Measurements from ENCODE around the gene TRPM3. TPM values are rescaled to one million over a fixed set of nuclear protein-coding genes. Genes with fewer than 3 reads are reported as not detected.

TRPM3 gene
- total and polyA plus RNA-seq, 9 of the 15 experiments (the other 6 are each of a cell fraction or from before 2014, with no cell fraction given) = 0.04 TPM; not detected in 8

GRCh38 chr9:70950270-70950669, 171.2 kb downstream of the TRPM3 start:
- CTCF ChIA-PET (ENCODE audit: low intra/inter-chr PET ratio) = no interaction called here
- Histone ChIP-seq H3K4me2 (ENCODE audit: insufficient read depth, low read length) (no peak overlapping the region), H3K9ac (ENCODE audit: insufficient read depth in 1 of 2, low read depth in 2 of 2, low read length in 2 of 2) (no peak overlapping the region), H4K20me1 (replicated peaks; ENCODE audit: control insufficient read depth, insufficient read depth, low read length) (no peaks in the 10 kb centered on the region), H3K4me1 (replicated peaks in 1 of 2; ENCODE audit: control insufficient read depth in 2 of 2, insufficient read depth in 2 of 2, low read length in 2 of 2) (no peaks in the 10 kb centered on the region), H2AFZ (ENCODE audit: low read depth, low read length) (no peak overlapping the region), H3K27me3 (ENCODE audit: control insufficient read depth in 2 of 2, insufficient read depth in 2 of 2, low read length in 2 of 2) (no peaks in the 10 kb centered on the region), H3K9me1 (ENCODE audit: control insufficient read depth, insufficient read depth, low read length) (no peaks in the 10 kb centered on the region), H3K9me3 (replicated peaks; ENCODE audit: control insufficient read depth, insufficient read depth, low read depth, low read length) (no peaks in the 10 kb centered on the region), H3K36me3 (ENCODE audit: control insufficient read depth, insufficient read depth, low read length) (no peaks in the 10 kb centered on the region), H3K4me3 (no peak overlapping the region), H3K79me2 (ENCODE audit: control insufficient read depth, insufficient read depth, low read length) (no peaks in the 10 kb centered on the region), H3K27ac (ENCODE audit: extremely low read depth, low read depth, low read length) (no peak overlapping the region)
- DNase-seq (ENCODE audit: extremely low read depth in 1 of 4, low spot score in 3 of 4) (no peak), FAIRE-seq (no peak), ATAC-seq (no peak)
- POLR2A ChIA-PET = no interaction called here
- WGBS (ENCODE audit: insufficient coverage, low coverage, missing lambda C conversion rate) = 0% methylated on average over 2 of the region's 2 CpGs
- BruUV-seq (replicated peaks) = no TSS peak
- in situ Hi-C loops (cut with MboI) (no loop called here), intact Hi-C loops (cut with micrococcal nuclease) (no loop called here)
- TF ChIP-seq SMARCA5 (IDR thresholded peaks at IDR 0.05) (no peak), NCOA4 (IDR thresholded peaks at IDR 0.05; ENCODE audit: partially characterized antibody) (no peak), ZNF764 (CRISPR knock-in tag; IDR thresholded peaks at IDR 0.05; ENCODE audit: low read depth) (no peak), SRSF9 (IDR thresholded peaks at IDR 0.05; ENCODE audit: borderline replicate concordance, low read depth, low read length) (no peak), E2F4 (CRISPR knock-in tag; IDR thresholded peaks at IDR 0.05; ENCODE audit: low read depth) (no peak), ZNF707 (CRISPR knock-in tag; conservative IDR thresholded peaks at IDR 0.05) (no peak)

GRCh38 chr9:70949239-70949638, 172.2 kb downstream of the TRPM3 start:
- Histone ChIP-seq H3K27ac (ENCODE audit: extremely low read depth, low read depth, low read length) (no peak overlapping the region), H3K9ac (ENCODE audit: insufficient read depth in 1 of 2, low read depth in 2 of 2, low read length in 2 of 2) (no peak overlapping the region), H2AFZ (ENCODE audit: low read depth, low read length) (no peak overlapping the region), H4K20me1 (replicated peaks; ENCODE audit: control insufficient read depth, insufficient read depth, low read length) (no peaks in the 10 kb centered on the region), H3K36me3 (ENCODE audit: control insufficient read depth, insufficient read depth, low read length) (no peaks in the 10 kb centered on the region), H3K79me2 (ENCODE audit: control insufficient read depth, insufficient read depth, low read length) (no peaks in the 10 kb centered on the region), H3K9me1 (ENCODE audit: control insufficient read depth, insufficient read depth, low read length) (no peaks in the 10 kb centered on the region), H3K4me2 (ENCODE audit: insufficient read depth, low read length) (no peak overlapping the region), H3K4me3 (no peak overlapping the region), H3K9me3 (replicated peaks; ENCODE audit: control insufficient read depth, insufficient read depth, low read depth, low read length) (no peaks in the 10 kb centered on the region), H3K4me1 (replicated peaks in 1 of 2; ENCODE audit: control insufficient read depth in 2 of 2, insufficient read depth in 2 of 2, low read length in 2 of 2) (no peaks in the 10 kb centered on the region), H3K27me3 (ENCODE audit: control insufficient read depth in 2 of 2, insufficient read depth in 2 of 2, low read length in 2 of 2) (no peaks in the 10 kb centered on the region)
- ATAC-seq (no peak), FAIRE-seq (no peak), DNase-seq (ENCODE audit: extremely low read depth in 1 of 4, low spot score in 3 of 4) (no peak)
- BruUV-seq (replicated peaks) = no TSS peak
- in situ Hi-C loops (cut with MboI) = no loop called here
- TF ChIP-seq SNAPC5 (CRISPR knock-in tag; IDR thresholded peaks at IDR 0.05) = no peak
- no peak for TF ChIP-seq ZNF280A (IDR thresholded peaks at IDR 0.05; ENCODE audit: low read depth, partially characterized antibody)
- TF ChIP-seq ZNF778 (CRISPR knock-in tag; IDR thresholded peaks at IDR 0.05) = no peak
- ChIA-PET POLR2A (no interaction called here), CTCF (ENCODE audit: low intra/inter-chr PET ratio) (no interaction called here)
- WGBS (ENCODE audit: insufficient coverage, low coverage, missing lambda C conversion rate) = 0% methylated on average over 2 of the region's 4 CpGs
- intact Hi-C loops (cut with micrococcal nuclease) = no loop called here

Measured in K562 (cell line).